GM13977 (cell line): Measurements from ENCODE around the gene SERP2.

Experiments used
- DNase-seq: peaks from one replicate; pipeline ENCODE4 v3.0.0; 2012; ENCODE audit warnings: low spot score
- in situ Hi-C: fragments of 300-500 bp; cut with MboI; formaldehyde crosslinking; loops from one replicate; pipeline ENCODE4 v1.12.0; 2022; ENCODE audit warnings: low sequenced_read_pairs, low pct_unique_long_range_greater_than_20kb, mixed read lengths, inconsistent platforms; ENCODE audit not compliant: unreplicated experiment
- TF ChIP-seq, protein P1 (sequence below): IDR thresholded peaks from 2 replicates; pipeline ENCODE4 v1.5.1; 2012; ENCODE audit warnings: mild to moderate bottlenecking, control low read depth; ENCODE audit not compliant: insufficient read depth; ENCODE audit errors: extremely low read depth, missing control alignments

The SERP2 gene

DNA sequence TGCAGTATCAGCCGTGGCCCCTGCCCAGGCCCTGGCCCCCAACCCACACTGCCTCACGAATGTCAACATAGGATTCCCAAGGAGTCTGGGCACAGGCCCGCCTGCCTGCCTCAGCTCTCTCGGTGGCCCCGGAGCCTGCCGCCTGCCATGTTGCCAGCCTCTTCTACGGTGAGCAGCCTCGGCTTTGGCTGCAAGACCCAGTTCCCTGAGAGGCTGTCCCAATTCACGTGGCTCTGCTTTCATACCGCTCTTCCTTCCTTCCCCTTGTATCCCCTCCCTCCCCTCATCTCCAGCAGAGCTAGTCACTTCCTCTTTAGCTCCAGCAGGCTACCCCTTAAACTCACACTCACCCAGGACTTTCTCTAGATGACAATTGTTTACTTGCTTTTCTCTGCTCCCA is 42.7 kb downstream of the SERP2 start:
- TF ChIP-seq, protein P1, sequence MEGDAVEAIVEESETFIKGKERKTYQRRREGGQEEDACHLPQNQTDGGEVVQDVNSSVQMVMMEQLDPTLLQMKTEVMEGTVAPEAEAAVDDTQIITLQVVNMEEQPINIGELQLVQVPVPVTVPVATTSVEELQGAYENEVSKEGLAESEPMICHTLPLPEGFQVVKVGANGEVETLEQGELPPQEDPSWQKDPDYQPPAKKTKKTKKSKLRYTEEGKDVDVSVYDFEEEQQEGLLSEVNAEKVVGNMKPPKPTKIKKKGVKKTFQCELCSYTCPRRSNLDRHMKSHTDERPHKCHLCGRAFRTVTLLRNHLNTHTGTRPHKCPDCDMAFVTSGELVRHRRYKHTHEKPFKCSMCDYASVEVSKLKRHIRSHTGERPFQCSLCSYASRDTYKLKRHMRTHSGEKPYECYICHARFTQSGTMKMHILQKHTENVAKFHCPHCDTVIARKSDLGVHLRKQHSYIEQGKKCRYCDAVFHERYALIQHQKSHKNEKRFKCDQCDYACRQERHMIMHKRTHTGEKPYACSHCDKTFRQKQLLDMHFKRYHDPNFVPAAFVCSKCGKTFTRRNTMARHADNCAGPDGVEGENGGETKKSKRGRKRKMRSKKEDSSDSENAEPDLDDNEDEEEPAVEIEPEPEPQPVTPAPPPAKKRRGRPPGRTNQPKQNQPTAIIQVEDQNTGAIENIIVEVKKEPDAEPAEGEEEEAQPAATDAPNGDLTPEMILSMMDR, result no peak
- in situ Hi-C loops, result no loop called here
- no peak for DNase-seq

DNA sequence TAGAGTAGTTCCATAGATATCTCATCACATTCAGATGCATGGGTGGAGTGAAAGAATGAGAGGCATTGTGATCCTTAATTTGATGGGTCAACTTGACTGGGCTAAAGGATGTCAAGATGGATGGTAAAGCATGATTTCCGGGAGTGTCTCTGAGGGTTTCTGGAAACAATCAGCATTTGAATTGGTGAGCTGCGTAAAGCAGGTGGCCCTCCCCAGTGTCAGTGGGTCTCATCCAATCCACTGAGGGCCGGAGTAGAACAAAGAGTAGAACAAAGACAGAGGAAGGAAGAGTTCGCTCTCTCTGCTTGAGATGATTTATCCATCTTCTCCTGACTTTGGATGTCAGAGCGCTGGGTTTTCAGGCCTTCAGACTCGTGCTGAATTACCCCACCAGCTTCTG is 43.1 kb downstream of the SERP2 start:
- TF ChIP-seq, protein P1, result no peak
- in situ Hi-C loops, result no loop called here

DNA sequence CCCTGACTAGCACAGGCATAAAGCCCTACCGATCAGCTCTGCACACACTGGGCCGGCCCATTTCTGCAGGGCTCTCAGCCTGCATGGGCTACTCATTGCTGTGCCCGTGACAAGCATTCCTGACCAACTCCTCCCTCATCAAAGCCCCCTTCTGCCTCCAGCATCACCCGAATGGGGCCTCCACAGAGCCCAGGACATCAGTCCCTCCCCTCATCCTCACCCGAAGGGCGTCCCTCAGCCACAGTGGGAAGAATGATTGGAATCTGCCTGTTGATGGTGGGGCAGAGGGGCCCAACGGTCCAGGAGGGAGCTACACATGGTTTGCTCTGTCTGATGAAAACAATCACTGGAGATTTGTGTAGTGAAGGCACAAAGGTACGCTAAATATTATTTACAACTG is 43.8 kb downstream of the SERP2 start:
- no peak for DNase-seq
- TF ChIP-seq, protein P1, result no peak
- in situ Hi-C loops, result no loop called here

More for the DNA sequence above, 43.1 kb downstream of the SERP2 start:
- no peak for DNase-seq

DNA sequence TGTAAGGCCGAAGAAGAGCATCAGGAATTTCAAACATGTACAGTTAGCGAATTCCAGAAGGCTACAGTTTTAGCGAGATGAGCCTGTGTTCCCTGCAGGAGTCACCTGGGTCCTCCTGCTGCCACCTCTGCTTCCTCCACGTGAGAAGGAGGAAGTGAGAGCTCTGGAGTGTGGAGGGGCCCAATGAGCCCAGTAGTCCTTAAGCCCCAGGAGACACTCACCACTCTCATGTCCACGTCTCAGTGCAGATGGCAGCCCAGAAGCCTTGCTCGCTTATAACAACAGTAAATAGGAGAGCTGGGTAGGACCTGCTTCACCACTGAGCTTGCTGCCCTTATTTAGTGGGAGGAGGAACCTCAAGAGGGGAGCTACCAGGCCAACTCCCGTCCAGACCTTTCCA is 44.3 kb downstream of the SERP2 start:
- in situ Hi-C loops, result no loop called here
- TF ChIP-seq, protein P1, result no peak
- no peak for DNase-seq

DNA sequence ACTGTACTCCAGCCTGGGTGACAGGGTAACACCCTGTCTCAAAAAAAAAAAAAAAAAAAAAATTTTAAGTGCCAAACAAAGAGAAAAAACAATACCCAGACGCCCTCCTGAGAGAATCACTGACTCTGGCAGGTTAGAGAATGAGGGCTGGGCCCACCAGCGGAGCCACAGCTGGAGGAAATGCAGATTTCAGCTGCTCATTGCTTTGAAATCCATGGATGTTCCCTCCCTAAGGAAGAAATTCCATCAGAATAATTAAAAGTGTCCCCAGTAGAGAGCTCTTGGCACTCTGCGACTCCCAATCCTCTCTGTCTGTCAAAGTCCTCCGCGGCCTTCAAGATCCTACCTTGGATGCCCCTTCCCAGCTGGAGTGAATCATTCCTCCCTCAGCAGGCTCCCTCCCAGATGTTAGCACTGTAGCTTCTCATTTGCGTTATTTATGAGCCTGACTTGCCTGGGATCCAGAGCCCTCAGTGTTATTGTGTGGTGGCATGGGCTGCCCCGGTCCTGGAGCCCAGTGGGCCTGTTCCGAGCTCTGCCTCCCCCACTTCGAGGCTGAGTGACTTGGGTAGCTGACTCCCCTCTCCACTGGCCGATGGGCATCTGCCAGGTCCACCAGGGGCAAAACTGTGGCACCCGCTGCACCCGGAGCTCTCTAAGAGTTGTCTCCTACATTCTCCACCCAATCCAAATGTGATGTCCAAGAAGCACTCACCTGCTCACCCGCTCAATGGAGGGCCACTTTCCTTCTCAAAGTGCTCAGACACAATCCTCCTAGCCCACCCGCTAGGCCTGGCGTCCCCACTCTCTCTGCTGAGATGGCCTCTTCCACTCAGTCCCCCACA is 47.0 kb downstream of the SERP2 start:
- TF ChIP-seq, protein P1, result no peak
- in situ Hi-C loops, result no loop called here
- DNase-seq, result no peak

DNA sequence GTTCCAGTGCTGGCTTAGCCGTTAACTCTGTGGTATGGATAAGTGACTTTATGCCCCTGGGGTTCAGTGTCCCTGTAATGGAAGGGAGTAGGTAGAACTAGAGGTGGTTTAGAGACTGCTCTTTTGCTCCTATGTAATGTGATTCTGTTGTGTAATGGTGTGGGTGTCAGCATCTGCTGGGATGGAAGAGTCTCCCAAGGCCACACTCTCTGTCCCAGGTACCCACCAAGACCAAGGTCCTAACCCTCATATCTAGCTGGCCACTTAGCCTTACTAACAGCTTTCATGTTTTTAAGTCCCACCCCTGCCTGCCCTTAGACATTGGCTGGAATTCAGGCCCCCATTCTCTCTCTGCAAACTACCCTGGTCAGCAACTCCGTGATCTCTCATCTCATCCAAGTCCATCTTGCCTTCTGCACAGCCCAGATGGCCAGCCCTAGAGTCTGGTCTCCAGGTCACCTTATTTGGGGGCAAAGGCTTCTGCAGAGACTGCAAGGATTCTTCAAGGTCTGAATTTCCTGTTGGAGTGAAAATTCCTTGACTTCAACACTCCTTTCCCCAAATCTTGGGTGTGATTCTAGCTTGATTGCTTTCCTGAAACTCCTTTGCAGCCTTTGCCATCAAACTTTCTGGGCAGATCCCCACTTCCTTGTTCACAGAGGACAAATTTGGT is 48.4 kb downstream of the SERP2 start:
- TF ChIP-seq, protein P1, result no peak
- in situ Hi-C loops, result no loop called here
- DNase-seq, result no peak
